Fibroblast of gingiva (primary cell): ENCODE results near the gene SEMA3F.
A peak's percentile ranks its signal among the peaks of the same experiment; 100 is the strongest.

Experiments
- DNase-seq: peaks from one replicate; pipeline ENCODE4 v3.0.0-alpha.2; 2011; ENCODE audit warnings: low read depth

The SEMA3F gene

DNA sequence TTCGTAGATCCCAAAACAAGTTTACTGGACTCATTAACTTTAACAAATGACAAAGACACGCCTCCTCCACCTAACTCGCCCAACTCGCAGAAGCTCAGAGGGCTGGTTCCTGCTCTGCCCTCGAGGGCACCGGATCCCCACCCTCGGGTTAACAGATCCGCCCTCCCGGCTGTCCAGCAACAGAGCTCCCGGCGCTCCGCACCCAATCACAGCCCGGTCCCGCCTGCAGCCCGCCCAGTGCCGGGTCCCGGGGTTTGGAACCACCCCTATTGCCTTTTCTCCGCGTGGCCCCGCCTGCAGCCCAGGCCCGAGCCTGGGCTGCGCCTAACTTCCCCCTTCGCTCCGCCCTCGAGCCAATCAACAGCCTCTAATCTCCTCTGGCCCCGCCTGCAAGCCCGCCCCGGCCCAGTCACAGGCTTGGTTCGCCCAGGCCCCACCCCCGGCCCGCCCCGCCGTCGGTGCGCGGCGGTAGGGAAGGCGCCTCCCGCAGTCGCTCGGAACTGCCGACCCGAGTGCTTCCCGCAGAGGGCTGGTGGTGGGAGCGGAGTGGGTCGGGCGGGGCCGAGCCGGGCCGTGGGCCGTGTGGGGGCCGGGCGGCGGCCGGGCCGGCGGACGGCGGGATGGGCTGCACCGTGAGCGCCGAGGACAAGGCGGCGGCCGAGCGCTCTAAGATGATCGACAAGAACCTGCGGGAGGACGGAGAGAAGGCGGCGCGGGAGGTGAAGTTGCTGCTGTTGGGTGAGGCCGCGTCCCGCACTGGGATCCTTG lies 80.8 kb downstream of the SEMA3F start, which contains the start of gene GNAI2:
TSS of gene GNAI2 (plus strand) at position 489 of the 768 bp plus-strand sequence. CDS start at position 621, 132 bp downstream.
- peak; percentile 98 for DNase-seq

DNA sequence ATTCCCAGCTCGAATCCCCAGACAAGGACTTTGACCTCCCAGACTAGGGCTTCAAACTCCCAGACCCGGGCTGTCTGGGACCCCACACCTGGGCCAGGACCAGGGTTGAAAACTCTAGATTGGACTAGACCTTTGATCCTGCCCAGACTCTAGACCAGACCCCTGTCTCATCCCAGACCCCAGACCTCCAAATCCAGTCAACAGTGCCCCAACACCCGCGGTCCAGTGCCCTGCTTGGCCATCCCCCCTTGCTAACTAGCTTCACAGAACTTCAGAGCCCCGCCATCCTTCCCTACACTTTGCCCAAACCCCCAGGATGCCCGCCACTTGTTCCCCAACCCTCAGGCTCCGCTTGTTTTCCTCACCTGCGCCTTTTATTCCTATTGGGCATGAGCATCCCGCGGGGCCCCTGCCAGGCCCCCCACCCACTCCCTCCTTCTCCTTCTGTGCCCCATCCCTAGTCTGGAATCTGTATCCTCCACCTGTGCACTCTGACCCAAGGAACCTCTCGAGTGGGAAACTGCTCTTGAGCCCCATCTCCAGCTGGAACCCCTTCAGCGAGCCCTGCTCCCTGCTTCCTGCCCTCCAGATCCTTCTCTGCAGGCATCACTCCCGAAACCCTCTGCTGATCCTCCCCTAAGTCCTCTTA lies 81.5 kb downstream of the SEMA3F start:
- DNase-seq = no peak

DNA sequence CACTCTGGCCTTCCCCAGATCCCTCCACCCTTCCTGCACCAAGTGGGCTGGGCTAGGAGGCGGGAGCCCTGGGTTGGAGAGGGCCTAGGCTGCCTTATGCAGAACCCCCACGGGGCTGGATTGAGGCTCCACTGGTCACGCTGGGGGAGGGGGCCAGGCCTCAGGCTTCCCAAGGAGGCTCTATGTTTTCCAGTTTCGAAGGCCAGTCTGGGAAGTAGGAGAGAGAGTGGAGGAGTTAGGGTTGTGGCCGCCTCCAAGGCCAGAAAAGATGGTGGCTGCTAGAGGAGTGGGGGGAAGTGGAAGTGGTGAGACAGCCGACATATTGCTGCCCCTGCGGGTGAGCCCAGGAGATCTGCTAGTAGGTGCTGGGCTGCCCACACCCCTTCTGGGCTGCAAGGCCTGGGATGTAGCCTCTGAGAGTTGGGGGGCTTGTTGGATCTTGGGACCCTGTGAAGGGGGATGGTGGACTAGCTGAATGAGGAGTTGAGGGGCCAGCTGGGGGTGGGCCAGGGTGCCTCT lies 82.1 kb downstream of the SEMA3F start:
- peak; percentile 66 for DNase-seq

DNA sequence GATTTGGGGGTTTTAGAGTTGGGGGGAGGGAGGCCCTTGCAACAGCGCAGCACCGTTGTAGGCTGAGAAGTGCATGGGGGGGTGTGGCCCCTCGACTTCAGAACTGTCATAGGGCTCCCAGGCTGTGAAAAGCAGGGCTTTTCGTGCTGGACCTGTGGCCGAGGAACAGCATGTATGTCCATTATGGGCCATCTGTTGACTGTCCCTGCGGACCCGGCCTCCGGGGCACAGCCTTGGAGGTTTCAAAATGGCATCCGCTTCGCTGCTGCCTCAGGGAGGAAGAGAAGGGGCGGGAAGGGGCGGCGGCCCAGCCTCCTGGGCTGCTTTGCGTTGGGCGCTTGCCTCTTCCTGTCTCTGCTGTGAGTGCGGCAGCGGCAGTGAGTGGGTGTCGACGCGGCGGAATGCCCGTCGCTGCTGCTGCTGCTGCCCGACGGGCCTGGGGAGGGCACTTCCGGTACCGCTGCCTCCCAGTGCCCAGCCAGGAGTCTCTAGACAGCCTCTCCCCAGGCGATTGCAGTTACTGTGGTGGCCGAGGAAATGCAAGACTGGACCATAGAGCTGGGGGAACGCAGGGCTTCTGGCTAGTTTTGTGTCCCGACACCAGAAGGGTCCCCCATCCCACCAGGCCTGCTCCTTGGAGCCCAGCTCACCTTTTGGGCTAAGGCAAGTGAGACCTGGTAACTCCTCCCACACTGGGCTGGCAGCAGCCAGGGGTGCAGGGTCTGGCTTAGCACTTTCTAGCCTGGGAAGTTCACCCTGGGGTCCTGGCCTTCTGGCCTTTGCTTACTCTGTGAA lies 82.8 kb downstream of the SEMA3F start:
- DNase-seq = peak; percentile 88

DNA sequence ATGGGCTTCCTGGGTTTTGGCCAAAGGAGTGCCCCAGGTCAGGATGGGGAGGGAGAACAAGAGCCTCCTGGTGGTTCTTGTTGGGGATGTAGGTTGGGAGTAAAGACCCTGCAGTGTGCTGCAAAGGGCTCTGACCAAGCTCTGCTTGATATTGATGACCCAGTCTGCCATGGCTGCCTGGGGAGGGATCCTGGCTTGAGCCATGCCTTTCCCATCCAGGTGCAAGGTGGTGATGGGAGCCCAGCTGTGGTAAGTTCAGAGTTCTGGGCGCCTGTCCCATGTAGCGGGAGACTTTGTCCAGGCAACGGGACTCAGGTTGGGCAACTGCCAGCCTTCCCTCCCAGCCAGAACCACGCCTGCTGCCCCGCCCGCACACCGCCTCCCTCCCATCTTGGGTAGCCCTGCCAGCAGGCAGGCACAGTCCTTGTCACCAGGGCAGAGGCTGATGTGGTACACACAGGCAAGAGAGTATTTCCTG lies 83.5 kb downstream of the SEMA3F start:
- DNase-seq = peak; percentile 74
